Endothelial cell of hepatic sinusoid (primary cell): ENCODE results near the gene ITPR1.
"Not testable (repeated sequence)": the region's sequence is repeated elsewhere in the genome, so short reads cannot be mapped to it uniquely, and the experiment has no call there.

Source experiments
- in situ Hi-C: cut with HindIII; loops from 2 replicates; pipeline ENCODE4 v1.10.0; 2017; ENCODE audit warnings: low sequenced_read_pairs

ITPR1 gene

GRCh38 chr3:4493014-4493940 lies at the start of gene ITPR1:
TSS of gene ITPR1 (plus strand) at chr3:4493348. CDS start at chr3:4516492, 23,144 bp downstream.
- in situ Hi-C loops = loop anchor here (5.0 kb wide), 1 partner anchor 96 kb away; no protein-coding TSS in a partner anchor

- in situ Hi-C loops = no loop called here
Observed at GRCh38 chr3:4447295-4447999, 45.7 kb upstream of the ITPR1 start.

DNA sequence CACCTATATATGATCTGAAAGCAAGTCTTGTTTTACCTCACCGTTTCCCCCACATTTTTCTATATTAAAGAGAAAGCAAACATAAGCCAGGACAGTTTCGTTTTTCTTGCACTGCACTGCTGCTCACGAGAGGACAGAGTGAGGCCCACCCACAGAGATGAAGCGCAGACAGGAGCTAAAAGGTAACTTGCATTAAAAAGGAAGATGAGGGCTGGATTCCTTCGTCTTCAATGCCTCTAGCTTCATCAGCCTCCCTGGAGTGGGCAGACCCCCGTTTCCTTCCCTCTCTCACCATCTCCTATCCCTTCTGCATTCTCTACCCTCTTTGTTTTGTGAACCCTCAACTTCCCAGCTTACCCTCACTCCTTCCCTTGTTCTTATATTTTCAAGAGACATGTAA lies 45.0 kb upstream of the ITPR1 start:
- in situ Hi-C loops = no loop called here

- in situ Hi-C loops = no loop called here
Observed at GRCh38 chr3:4449043-4449805, 43.9 kb upstream of the ITPR1 start.

DNA sequence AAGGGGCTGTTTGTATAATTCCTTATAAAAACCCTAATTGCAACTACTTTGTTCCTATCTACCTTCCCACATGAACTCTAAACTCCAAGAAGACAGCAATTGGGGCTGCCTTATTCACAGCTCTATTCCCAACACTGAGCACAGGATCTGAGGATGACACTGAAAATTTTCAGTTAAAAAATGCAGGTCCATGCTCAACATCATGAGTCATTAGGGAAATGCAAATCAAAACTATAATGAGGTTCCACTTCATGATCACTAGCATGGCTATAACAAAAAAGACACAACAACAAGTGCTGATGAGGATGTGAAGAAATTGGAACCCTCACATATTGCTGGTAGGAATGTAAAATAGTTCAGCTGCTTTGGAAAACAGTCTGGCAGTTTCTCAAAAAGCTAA lies 39.0 kb upstream of the ITPR1 start:
- in situ Hi-C loops = no loop called here

GRCh38 chr3:4456780-4457179 lies 36.4 kb upstream of the ITPR1 start:
- in situ Hi-C loops = not testable (repeated sequence)

GRCh38 chr3:4458961-4459360 lies 34.2 kb upstream of the ITPR1 start:
- in situ Hi-C loops = no loop called here

DNA sequence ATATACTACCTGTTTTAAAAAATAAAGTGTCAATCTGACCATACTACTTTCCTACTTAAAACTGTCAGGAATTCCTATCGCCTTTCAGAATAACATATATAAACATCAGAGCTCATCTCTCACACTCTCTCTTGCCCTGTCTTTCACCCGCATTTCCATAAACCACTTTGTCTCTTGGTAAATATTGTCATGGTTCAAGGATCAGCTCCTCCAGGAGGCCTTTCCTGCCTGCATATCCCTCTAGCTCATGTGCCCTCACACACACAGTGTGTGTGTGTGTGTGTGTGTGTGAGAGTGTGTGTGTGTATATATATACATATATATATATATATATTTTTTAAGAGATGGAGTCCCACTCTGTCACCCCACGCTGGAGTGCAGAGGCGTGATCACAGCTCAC lies 32.8 kb upstream of the ITPR1 start:
- in situ Hi-C loops = no loop called here

DNA sequence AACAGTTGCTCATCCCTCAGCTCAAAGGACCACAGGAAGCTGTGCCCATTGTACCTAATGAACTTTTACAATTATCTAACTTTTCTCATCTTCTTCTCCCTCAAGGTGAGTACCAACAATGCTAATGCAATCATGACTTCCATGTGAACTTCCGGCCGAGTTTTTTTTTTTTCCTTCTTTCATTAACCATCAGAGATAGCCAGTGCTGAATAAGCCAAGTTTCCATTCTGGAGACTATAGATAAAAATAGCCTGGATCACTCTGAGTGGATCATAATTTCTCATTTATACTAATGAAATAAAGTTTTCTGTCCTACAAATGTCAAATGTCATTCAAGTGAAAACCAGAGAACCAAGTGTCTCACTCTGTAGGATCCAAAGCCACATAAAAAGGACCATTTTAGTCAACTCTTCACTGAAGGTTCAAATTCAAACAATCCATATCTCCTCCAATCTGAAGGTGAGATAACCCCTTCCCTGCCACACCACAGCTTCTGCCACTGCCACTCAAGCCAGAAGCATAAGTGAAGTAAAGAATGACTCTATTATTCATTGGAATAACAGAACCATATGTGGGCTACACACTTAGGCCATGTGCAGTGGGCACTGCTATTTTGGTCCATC lies 31.6 kb upstream of the ITPR1 start:
- in situ Hi-C loops = no loop called here

DNA sequence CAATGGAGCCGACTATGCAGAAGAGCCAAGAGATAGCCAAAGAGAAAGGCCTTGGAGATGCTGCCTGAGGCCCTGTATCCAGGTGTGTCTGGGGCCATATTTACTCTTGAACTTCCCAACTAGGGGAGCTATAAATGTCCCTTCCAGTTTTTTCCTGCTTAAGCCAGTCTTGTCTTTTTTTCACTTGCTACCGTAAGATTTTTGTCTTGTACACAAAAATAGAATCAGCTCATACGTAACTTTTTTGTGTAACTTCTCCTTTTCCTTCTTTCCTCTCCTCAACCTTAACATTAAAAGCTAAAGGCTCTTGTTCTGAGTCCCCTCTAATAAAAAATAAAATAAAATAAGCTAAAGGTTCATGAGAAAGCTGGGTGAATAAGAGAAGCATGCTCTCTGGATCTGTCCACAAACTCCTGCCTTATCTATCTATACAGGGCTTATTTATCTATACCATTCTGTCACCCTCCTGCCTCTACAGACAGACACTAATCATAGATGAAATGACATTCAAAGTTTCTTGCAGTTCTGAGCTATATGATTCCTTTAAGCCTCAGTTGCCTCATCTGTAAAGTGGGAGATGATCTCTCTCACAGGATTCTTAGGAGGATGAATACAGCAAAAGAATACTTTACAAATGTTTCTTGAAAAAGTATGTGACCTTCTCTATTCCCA lies 30.6 kb upstream of the ITPR1 start:
- in situ Hi-C loops = no loop called here

GRCh38 chr3:4464576-4464975 lies 28.6 kb upstream of the ITPR1 start:
- in situ Hi-C loops = no loop called here

DNA sequence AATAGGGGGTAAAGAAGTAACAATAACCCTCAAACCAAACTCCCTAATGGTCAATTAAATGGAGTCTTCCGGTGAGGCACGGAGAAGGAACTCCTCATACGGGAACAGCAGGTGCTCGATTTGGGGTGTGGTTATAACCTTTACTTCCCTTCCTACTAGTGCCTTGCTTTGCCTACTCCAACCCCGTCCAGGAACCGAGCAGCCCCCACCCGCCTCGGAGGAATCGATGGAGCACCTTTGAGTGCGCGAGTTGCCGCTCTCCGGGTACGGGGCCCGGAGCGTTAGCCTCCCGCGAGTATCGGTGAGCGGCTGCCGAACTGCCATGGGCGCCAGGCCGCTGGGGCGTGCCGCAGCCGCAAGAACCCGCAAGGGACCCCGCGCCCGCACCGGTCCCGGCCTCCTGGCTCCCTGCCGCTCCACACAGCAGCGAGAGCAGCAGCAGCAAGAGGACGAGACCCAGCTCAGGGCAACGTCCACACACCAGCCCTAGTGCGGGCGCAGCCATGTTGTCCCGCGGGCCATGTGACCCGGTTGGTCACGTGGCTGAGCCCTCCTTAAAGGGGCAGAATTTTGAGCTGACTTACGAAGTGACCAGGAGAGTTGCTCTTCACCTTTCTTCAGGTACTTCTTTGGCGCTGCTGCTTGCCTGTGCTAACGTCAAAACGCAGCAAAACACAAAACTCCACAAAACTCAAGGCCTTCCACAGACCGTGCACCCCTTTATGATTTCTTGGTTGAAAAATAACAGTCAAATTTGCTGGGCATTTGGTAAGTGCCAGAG lies 26.2 kb upstream of the ITPR1 start, which contains the start of gene SUMF1:
Gene SUMF1, minus strand, starts transcription at position 529 of the 781 bp plus-strand sequence. Its CDS starts 24 bp downstream, at position 505.
- in situ Hi-C loops = no loop called here

DNA sequence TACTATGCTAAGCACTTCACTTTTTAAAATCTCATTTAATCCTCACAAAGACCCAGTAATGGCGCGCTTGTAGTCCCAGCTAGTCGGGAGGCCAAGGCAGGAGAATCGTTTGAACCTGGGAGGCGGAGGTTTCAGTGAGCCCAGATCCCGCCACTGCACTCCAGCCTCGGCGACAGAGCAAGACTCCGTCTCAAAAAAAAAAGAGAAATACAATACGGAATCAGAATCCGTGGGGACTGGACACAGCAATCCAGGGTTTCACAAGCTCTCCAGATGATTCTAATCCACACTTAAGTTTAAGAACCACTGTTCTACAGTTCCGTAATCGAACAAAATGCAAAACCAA lies 25.7 kb upstream of the ITPR1 start:
- in situ Hi-C loops = no loop called here

DNA sequence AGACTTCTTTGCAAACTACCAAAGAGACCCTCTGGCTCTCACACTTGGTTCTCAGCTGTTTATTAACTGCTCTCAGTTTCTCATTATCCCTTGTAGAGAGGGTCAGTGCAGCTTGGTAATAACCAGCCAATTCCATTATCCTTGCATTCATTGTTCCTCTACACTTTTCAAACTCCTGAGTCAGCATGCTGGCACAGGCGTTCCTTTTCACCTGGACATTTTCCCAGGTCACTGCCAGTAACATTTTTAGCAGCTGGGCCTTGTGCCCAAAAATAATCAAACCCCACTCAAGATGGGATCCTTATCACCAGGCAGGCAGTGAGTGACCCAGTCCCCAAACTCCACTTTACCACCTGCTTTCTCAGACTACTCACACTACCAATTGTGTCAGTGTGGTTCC lies 21.2 kb upstream of the ITPR1 start:
- in situ Hi-C loops = no loop called here

GRCh38 chr3:4472312-4472711 lies 20.8 kb upstream of the ITPR1 start:
- in situ Hi-C loops = no loop called here

DNA sequence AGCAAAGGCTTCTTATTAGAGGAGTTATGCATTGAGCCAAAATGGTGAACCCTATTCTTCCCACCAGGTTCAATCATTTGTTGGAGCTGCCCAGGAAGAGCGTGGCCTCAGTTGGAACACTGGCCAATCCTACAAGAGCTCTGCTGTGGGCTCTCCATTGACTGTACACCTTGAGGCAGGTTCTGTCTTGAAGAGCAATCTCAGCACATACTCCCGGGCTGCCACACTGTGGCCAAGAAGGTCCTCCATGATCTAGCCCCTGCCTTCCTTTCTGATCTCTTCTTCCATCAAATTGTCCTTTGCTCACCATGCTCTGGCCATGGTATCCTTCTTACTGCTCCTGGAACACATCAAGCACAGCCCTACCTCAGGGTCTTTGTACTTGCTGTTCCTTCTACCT lies 20.4 kb upstream of the ITPR1 start:
- in situ Hi-C loops = no loop called here

DNA sequence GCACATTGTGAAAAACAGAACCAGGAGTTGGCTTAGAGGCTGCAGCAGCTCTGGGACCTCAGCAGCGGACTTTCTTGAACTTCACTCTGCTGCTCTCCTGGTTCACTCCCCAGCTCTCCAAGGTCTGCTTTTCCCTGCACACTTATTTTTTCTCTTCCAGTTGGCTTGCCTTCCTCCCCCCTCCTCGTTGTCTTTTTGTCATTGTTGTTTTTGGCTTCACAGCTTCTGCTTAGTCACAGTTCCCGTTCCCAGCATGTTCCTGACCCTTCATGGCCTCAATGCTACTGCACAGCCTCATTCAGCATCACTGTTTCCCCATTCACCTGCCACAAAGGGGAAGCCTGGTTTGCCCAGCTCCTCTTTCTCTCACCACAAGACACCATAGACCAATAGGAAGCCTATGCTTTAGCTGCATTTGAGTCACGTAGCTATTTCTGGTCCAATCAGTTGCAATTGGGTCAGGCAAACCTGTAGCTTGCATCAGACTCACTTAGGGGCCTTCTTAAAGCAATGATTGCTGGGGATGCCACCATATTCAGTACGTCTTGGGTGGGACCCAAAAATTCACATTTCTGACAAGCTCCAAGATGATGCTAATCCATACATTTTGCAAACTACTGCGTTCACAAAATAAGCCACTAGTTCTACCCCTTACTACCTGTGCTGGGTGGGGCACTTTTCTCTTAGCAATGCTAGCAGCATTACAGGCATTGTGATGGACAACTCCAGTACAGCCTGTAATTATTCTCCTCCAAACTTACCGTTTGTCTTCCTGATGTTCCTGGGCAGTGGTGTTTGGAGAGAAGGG lies 18.3 kb upstream of the ITPR1 start:
- in situ Hi-C loops = no loop called here

- in situ Hi-C loops = no loop called here
Observed at GRCh38 chr3:4475804-4476203, 17.3 kb upstream of the ITPR1 start.

DNA sequence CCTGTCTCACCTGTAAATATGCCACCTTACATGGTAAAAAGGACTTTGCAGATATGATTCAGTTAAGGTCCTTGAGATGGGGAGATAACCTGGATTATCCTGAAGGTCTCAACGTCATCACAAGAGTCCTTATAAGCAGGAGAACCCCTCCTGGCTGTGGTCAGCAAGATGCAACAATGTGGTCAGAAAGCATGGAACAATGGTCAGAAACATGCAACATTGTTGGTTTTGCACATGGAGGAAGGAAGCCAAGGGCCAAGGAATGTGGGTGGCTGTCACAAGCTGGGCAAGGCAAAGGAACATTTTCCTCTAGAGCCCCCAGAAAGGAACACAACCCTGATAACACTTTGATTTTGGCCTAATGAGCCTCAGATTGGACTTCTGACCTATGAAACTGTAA lies 16.7 kb upstream of the ITPR1 start:
- in situ Hi-C loops = no loop called here
